KG1 (cell line): ENCODE data around the gene MTUS2.

ENCODE experiments used
- DNase-seq: peaks from one replicate; lab custom pipeline; 2025; lab: John Stamatoyannopoulos, UW

MTUS2 gene

GRCh38 chr13:29402166-29402636 is 582.1 kb downstream of the MTUS2 start:
- no peak for DNase-seq

GRCh38 chr13:29405401-29405800 is 585.3 kb downstream of the MTUS2 start:
- no peak for DNase-seq

DNA sequence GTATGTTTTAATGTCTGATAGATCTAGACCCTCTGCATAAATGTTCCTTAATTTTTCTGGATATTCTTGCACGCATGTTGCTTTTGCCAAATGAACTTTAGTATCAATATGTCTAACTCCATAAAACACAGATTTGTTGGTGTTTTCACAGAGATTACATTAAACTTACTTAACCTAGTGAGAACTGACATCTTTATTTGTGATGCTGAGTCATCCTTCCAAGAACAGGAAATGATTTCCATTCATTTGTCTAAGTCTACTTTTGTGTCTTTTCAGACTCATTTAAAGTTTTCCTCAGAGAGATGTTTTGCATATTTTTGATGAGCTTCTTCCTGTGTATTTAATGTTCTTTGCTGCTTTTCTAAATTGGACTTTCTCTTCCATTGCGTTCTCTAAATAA is 591.3 kb downstream of the MTUS2 start:
- DNase-seq: no peak

DNA sequence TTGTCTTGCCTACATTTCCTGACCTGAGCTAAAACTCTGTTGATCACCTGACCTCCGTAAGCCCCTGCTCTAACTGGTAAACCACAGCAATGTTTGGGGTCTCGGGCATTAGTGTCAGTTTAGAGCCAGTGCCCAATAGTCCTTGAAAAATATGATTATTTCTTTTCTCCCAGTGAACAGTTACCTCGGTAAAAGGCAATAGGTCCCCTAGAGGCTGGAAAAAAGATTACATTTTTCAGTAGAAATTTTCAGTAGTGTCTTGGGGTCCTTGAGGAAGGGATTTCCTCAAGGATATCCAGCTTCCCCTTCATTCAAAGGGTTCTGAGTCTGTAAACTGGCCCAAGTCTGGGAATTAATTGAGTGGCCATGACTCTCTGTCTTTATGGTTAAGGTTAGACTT is 597.9 kb downstream of the MTUS2 start:
- no peak for DNase-seq

DNA sequence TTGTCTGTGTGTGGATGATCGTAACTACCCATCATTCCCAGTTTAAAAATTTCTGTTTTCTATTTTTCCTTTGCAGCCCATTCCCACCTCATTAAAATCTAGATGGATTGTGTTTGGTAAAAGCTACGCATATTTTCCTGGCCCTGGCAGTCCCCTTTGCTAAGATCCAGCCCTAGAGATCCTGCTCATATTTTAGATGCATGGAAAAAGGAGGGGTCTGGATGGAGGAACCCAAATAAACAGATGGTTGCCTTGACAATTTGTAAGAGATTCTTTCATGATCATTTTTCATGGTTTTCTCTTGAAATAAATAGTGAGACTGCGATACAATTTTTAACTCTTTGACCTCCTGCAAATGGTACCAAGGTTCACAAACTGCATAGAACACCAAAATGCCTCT is 601.0 kb downstream of the MTUS2 start:
- no peak for DNase-seq

GRCh38 chr13:29422015-29422414 is 601.9 kb downstream of the MTUS2 start:
- no peak for DNase-seq

DNA sequence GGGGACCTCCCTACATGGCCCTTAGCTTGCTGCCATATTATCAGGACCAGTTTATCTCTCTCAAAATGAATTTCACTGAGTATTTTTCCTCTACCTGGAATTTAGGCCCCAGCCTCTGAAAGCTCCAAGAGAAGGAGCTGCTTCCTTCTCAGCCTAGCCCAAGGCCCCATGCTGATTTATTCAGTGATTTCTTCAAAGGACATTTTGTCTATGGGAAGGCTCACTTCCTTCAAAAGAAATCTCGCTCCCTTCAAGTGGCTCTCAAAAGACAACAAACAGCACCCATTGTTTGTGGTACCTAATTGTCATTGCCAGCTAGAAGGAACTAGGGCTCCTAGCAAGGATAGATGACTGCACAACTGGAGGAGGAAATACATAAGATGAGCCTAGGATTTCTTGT is 602.9 kb downstream of the MTUS2 start:
- no peak for DNase-seq

- no peak for DNase-seq
These were observed 607.8 kb downstream of the MTUS2 start for GRCh38 chr13:29427937-29428309.

- DNase-seq: no peak
These were observed 608.4 kb downstream of the MTUS2 start for GRCh38 chr13:29428310-29429181.

DNA sequence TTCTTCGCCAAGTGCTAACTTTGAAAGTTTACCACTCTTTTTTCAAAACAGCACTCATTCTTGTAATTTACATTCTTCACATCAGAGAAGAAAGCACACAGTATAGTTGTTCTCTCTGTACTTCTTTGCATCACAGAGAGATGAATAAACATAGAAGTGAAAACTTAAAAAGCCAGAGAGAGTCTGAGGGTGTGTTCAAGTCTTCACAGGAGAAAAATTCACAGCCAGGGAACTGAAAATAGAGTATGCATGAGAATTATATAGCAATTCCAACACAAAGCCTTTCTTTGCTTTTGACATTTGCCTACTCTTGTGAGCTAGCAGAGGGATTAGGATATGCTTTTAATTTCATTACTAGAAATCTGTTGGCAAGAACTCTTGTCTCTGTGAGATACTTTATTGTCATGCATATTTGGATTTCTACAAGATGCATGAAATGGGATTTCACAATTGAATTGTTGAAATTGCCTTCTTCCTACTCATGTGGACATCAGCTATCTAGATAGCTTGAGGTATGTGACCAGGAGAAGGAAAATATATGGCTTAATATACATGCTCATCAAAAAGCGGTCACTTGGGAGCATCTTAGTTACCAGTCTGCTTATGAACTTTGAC is 609.3 kb downstream of the MTUS2 start:
- no peak for DNase-seq

GRCh38 chr13:29434217-29434945 is 614.2 kb downstream of the MTUS2 start:
- no peak for DNase-seq

DNA sequence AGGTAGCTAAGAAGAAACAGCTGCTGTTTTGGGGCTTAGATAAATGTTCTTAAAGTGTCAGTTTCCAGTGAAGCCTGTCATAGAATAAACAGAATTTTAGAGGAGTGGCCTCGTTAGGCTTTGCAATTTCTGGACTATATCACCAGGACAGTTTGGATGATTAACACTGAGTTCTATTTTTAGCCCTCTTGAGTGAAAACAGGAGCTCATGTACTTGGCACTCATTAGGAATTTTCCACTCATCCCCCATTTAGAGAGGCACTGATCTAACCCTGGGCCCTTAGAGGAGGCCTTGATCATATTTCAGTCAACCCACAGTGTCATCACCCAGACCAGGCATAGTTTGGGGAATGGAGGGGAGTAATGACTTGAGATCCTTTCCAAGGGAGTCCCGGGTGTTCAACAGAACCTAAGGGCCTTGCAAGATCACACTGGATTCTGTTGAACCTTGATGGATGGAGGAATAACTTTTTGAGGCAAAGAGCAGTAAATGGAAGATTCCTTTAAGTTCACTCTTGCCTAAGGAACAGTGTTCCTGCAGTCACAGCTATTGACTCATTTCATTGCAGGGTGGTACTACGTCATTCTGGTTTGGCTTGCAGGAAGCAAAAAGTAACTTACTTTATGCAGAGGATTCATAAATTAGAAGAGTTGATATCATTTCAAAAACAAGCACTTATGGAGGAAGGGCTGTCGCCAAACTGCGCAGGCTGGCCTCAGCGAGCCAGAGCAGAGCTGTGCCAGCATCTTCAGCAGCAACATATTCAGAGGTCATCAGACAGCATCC is 615.2 kb downstream of the MTUS2 start:
- no peak for DNase-seq

GRCh38 chr13:29436291-29436690 is 616.2 kb downstream of the MTUS2 start:
- no peak for DNase-seq

- DNase-seq: no peak
These were observed 616.7 kb downstream of the MTUS2 start for GRCh38 chr13:29436721-29437280.

DNA sequence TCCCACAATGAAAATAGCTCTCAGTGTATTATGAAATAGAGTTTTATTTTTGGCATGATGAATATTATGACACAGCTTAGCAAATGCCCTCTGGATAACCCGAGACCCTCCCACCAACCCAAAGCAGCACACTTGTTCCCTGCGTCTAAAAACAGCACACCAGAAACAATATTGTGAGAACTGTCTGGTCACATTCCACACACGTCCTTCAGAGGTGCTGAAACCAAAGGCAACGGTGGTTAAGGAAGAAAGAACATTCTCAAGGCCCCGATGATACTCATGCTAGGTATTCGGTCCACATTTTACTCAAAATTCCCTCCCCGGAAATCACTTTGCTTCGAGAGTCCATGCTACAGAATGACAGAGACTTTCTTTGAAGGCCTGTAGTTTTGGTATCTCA is 618.6 kb downstream of the MTUS2 start:
- DNase-seq: no peak

- no peak for DNase-seq
These were observed 619.7 kb downstream of the MTUS2 start for GRCh38 chr13:29439601-29440388.

DNA sequence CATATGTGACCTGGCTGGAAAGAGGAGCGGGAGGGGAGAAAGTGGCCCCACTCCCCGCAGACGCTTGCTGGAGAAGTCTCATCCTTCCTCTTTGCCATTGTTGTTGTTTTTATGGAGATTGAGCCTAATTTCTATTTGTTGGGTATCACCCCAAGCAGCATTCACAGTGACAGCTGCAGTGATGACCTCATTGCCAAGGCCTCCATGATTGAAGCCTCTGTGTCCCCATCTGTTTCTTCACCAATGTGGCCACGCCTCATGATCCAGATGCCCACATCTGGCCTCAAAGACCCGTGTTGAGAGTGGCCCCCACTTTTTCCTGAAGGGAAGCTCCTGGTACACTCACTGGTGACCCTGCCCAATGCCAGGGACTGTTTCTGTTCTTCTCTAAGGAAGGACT is 621.2 kb downstream of the MTUS2 start:
- no peak for DNase-seq

DNA sequence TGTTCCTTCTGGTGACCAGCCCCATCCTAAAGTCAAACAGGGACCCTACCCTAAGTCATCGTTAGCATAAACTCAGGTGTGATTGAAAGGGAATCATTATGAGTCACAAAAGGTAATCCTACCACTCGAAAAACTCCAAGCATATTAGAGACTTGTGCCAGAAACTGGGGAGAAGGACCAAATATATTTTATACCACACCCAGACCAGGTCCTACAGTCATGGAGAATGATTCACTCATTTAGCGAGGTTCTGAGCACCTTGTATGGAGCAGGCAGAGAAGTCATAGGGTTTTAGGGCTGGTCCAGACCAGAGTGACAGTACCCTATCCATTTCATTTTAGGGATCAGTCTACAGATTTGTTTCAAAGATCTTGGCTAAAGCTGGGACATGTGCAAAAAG is 625.9 kb downstream of the MTUS2 start:
- DNase-seq: no peak

GRCh38 chr13:29448174-29448573 is 628.0 kb downstream of the MTUS2 start:
- DNase-seq: no peak

DNA sequence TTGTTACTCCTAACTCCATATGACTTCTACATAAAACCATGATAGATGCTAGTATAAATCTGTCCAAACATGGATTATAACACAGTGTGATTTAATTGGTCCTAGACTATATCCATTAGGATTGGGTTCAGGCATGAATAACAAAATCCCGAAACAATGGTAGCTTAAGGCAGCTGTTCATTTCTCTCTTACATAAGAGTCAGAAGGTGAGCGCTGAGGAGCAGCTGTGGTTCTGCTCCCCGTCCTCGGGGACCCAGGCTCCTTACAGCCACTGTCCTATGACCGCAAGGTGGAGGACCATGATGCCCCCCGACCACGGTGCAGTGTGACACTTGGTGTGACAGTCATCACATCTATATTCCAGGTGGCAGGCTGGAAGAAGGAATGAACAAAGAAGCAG is 629.6 kb downstream of the MTUS2 start:
- DNase-seq: no peak

DNA sequence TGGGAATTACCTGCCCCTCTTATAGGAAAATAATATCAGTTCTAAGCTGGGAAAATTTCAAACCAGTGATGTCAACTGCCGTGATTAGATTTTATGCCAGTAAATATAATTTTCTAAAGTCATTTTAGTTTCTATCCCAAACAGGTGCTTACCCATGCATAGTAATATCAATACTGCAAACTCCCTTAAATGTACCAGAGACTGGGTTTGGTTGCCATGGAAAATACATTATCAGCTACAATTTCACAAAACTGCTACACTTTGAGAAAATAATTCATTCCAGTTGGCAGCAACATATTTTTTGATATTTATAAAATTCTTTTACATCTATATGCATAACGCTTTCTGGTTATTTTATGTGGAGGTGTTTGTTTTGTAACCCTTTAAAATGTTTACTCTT is 631.8 kb downstream of the MTUS2 start:
- no peak for DNase-seq
